ENCODE measurements around the gene RAB3IL1. TPM values are rescaled to one million over a fixed set of nuclear protein-coding genes. Genes with fewer than 3 reads are reported as not detected.
"Not testable (repeated sequence)": the region's sequence is repeated elsewhere in the genome, so short reads cannot be mapped to it uniquely, and the experiment has no call there.

RAB3IL1 gene
- total RNA-seq, 1 experiment from 2014 or later: 18.1 TPM

DNA sequence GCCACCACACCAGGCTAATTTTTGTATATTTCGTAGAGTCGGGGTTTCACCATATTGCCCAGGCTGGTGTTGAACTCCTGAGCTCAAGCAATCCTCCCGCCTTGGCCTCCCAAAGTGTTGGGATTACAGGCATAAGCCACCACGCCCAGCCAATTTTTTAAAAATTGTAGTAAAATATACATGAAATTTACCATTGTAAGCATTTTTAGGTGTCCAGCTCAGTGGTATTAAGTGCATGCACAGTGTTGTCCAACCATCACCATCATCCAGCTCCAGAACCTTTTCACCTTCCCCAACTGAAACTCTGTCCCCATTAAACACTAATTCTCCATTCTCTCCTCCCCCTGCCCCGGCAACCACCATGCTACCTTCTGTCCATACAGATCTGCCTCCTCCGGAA is 34.5 kb downstream of the RAB3IL1 start:
- Histone ChIP-seq H3K4me2 (ENCODE audit: low read length) (no peak overlapping the region), H3K9me3 (ENCODE audit: control insufficient read depth in 1 of 2, insufficient read depth in 1 of 2, low read depth in 1 of 2, low read length in 2 of 2) (peaks cover 0 to 6% of the 10 kb centered on the region in 2 experiments; a peak in 1 of 4 replicates), H3K36me3 (ENCODE audit: control insufficient read depth in 1 of 2, insufficient read depth in 2 of 2, low read length in 2 of 2) (peaks cover 0 to 3% of the 10 kb centered on the region in 2 experiments; a peak in 2 of 4 replicates), H3K9me2 (ENCODE audit: insufficient read depth) (no peaks in the 10 kb centered on the region), H3K4me3 (replicated peaks in 1 of 2; ENCODE audit: low read depth in 1 of 2, low read length in 2 of 2) (no peak overlapping the region), H3K27me3 (ENCODE audit: insufficient read depth, low read length) (no peaks in the 10 kb centered on the region), H2AFZ (ENCODE audit: low read depth, low read length, poor library complexity, severe bottlenecking) (no peak overlapping the region), H3K27ac (ENCODE audit: low read depth, low read length) (no peak overlapping the region), H3K79me2 (ENCODE audit: insufficient read depth, low read length) (no peaks in the 10 kb centered on the region), H4K20me1 (ENCODE audit: insufficient read depth) (no peaks in the 10 kb centered on the region), H3K9ac (ENCODE audit: low read length) (no peak overlapping the region), H3K4me1 (ENCODE audit: control insufficient read depth in 1 of 2, insufficient read depth in 2 of 2, low read length in 2 of 2) (peaks cover 8 to 16% of the 10 kb centered on the region in 2 experiments; a peak in 3 of 4 replicates)
- no peak for DNase-seq (ENCODE audit: low read depth, low spot score)
- BruUV-seq (replicated peaks): no TSS peak
- no peak for ATAC-seq
- intact Hi-C loops (cut with micrococcal nuclease): no loop called here
- TF ChIP-seq RAD21 (IDR thresholded peaks at IDR 0.05; ENCODE audit: low read depth) (no peak), EZH2phosphoT487 (IDR thresholded peaks at IDR 0.05; ENCODE audit: borderline replicate concordance) (no peak), CEBPB (IDR thresholded peaks at IDR 0.05; ENCODE audit: low read depth) (no peak), SRF (IDR thresholded peaks at IDR 0.05; ENCODE audit: low read depth) (no peak), EZH2 (IDR thresholded peaks at IDR 0.05) (no peak), FOSL1 (IDR thresholded peaks at IDR 0.05; ENCODE audit: low read depth) (no peak), POLR2A (IDR thresholded peaks at IDR 0.05; ENCODE audit: borderline replicate concordance, extremely low read depth, insufficient read depth, insufficient read length) (no peak), EGR1 (IDR thresholded peaks at IDR 0.05; ENCODE audit: low read depth) (no peak)
- TF ChIP-seq, protein P1, sequence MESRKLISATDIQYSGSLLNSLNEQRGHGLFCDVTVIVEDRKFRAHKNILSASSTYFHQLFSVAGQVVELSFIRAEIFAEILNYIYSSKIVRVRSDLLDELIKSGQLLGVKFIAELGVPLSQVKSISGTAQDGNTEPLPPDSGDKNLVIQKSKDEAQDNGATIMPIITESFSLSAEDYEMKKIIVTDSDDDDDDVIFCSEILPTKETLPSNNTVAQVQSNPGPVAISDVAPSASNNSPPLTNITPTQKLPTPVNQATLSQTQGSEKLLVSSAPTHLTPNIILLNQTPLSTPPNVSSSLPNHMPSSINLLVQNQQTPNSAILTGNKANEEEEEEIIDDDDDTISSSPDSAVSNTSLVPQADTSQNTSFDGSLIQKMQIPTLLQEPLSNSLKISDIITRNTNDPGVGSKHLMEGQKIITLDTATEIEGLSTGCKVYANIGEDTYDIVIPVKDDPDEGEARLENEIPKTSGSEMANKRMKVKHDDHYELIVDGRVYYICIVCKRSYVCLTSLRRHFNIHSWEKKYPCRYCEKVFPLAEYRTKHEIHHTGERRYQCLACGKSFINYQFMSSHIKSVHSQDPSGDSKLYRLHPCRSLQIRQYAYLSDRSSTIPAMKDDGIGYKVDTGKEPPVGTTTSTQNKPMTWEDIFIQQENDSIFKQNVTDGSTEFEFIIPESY (IDR thresholded peaks at IDR 0.05; ENCODE audit: extremely low read depth, insufficient replicate concordance, low read length): no peak
- TF ChIP-seq, protein P2, sequence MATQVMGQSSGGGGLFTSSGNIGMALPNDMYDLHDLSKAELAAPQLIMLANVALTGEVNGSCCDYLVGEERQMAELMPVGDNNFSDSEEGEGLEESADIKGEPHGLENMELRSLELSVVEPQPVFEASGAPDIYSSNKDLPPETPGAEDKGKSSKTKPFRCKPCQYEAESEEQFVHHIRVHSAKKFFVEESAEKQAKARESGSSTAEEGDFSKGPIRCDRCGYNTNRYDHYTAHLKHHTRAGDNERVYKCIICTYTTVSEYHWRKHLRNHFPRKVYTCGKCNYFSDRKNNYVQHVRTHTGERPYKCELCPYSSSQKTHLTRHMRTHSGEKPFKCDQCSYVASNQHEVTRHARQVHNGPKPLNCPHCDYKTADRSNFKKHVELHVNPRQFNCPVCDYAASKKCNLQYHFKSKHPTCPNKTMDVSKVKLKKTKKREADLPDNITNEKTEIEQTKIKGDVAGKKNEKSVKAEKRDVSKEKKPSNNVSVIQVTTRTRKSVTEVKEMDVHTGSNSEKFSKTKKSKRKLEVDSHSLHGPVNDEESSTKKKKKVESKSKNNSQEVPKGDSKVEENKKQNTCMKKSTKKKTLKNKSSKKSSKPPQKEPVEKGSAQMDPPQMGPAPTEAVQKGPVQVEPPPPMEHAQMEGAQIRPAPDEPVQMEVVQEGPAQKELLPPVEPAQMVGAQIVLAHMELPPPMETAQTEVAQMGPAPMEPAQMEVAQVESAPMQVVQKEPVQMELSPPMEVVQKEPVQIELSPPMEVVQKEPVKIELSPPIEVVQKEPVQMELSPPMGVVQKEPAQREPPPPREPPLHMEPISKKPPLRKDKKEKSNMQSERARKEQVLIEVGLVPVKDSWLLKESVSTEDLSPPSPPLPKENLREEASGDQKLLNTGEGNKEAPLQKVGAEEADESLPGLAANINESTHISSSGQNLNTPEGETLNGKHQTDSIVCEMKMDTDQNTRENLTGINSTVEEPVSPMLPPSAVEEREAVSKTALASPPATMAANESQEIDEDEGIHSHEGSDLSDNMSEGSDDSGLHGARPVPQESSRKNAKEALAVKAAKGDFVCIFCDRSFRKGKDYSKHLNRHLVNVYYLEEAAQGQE (IDR thresholded peaks at IDR 0.05; ENCODE audit: low read depth): no peak
- TF ChIP-seq, protein P3, sequence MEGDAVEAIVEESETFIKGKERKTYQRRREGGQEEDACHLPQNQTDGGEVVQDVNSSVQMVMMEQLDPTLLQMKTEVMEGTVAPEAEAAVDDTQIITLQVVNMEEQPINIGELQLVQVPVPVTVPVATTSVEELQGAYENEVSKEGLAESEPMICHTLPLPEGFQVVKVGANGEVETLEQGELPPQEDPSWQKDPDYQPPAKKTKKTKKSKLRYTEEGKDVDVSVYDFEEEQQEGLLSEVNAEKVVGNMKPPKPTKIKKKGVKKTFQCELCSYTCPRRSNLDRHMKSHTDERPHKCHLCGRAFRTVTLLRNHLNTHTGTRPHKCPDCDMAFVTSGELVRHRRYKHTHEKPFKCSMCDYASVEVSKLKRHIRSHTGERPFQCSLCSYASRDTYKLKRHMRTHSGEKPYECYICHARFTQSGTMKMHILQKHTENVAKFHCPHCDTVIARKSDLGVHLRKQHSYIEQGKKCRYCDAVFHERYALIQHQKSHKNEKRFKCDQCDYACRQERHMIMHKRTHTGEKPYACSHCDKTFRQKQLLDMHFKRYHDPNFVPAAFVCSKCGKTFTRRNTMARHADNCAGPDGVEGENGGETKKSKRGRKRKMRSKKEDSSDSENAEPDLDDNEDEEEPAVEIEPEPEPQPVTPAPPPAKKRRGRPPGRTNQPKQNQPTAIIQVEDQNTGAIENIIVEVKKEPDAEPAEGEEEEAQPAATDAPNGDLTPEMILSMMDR (IDR thresholded peaks at IDR 0.05 in 2 of 3, conservative IDR thresholded peaks at IDR 0.05 in 1 of 3; ENCODE audit: borderline replicate concordance in 1 of 3, insufficient read depth in 1 of 3, low read depth in 2 of 3, low read length in 2 of 3): no peak
- POLR2A ChIA-PET: interaction anchor here (0.7 kb wide), 1 partner anchor 270 kb away, joined by 3 read pairs; no protein-coding TSS in a partner anchor
- CTCF ChIA-PET: no interaction called here
- RAD21 ChIA-PET (ENCODE audit: low non-redundant PET in 1 of 2, low total read pairs in 2 of 2, uncharacterized antibody in 2 of 2, unreplicated experiment in 2 of 2): no interaction called here

DNA sequence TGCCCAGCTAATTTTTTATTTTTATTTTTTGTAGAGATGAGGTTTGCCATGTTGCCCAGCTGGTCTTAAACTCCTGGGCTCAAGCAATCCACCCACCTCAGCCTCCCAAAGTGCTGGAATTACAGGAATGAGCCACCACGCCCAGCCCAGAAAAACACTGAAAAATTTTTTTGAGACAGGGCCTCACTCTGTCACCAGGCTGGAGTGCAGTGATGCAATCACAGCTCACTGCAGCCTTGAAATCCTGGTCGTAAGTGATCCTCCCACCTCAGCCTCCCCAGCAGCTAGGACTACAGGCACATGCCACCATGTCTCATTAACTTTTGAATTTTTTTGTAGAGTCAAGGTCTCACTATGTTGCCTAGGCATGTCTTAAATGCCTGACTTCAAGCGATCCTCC is 35.1 kb downstream of the RAB3IL1 start:
- H3K79me2 ChIP-seq (ENCODE audit: insufficient read depth, low read length); intact Hi-C loops (cut with micrococcal nuclease): not testable (repeated sequence)
- CTCF ChIA-PET: interaction anchor here (1.2 to 1.5 kb wide), 3 partner anchors 10 to 200 kb away, joined by 5 to 6 read pairs (median 5); no protein-coding TSS in a partner anchor

More for the DNA sequence above, 35.1 kb downstream of the RAB3IL1 start:
- H3K4me1 ChIP-seq (ENCODE audit: control insufficient read depth in 1 of 2, insufficient read depth in 2 of 2, low read length in 2 of 2): peaks cover 7 to 13% of the 10 kb centered on the region in 2 experiments; a peak in 3 of 4 replicates
- H3K4me2 ChIP-seq (ENCODE audit: low read length): peak overlapping the region; percentile 26; the same call in 1 of the 2 replicates
- RAD21 ChIA-PET (ENCODE audit: low non-redundant PET in 1 of 2, low total read pairs in 2 of 2, uncharacterized antibody in 2 of 2, unreplicated experiment in 2 of 2); DNase-seq (ENCODE audit: low read depth, low spot score); H3K9me3 ChIP-seq (ENCODE audit: control insufficient read depth in 1 of 2, insufficient read depth in 1 of 2, low read depth in 1 of 2, low read length in 2 of 2); H3K27ac ChIP-seq (ENCODE audit: low read depth, low read length); H3K27me3 ChIP-seq (ENCODE audit: insufficient read depth, low read length); H2AFZ ChIP-seq (ENCODE audit: low read depth, low read length, poor library complexity, severe bottlenecking); BruUV-seq (replicated peaks); H3K9me2 ChIP-seq (ENCODE audit: insufficient read depth); H3K9ac ChIP-seq (ENCODE audit: low read length); H4K20me1 ChIP-seq (ENCODE audit: insufficient read depth); H3K4me3 ChIP-seq (replicated peaks in 1 of 2; ENCODE audit: low read depth in 1 of 2, low read length in 2 of 2); H3K36me3 ChIP-seq (ENCODE audit: control insufficient read depth in 1 of 2, insufficient read depth in 2 of 2, low read length in 2 of 2): not testable (repeated sequence)
- POLR2A ChIA-PET: interaction anchor here (0.7 kb wide), 1 partner anchor 271 kb away, joined by 3 read pairs; no protein-coding TSS in a partner anchor
- peak; percentile 35 for ATAC-seq

All from HCT116 (cell line).